H9 (cell line): Measurements from ENCODE around the gene TMEM179B. TPM values are rescaled to one million over a fixed set of nuclear protein-coding genes. Genes with fewer than 3 reads are reported as not detected.

Source experiments
- DNase-seq: peaks from one replicate; pipeline ENCODE4 v3.0.0-alpha.2; 2017
- H2AFZ ChIP-seq: one replicate; pipeline ENCODE4 v1.6.1; 2013; ENCODE audit warnings: mild to moderate bottlenecking, low read length, control low read depth, moderate library complexity
- H2AK5ac ChIP-seq: 2 replicates; pipeline ENCODE4 v1.6.1; 2013; ENCODE audit warnings: low read length, control low read depth, mixed read lengths; ENCODE audit not compliant: insufficient read length
- H2BK120ac ChIP-seq: one replicate; pipeline ENCODE4 v1.6.1; 2013; ENCODE audit warnings: low read depth, mild to moderate bottlenecking, low read length, control low read depth, inconsistent platforms; ENCODE audit not compliant: poor library complexity, severe bottlenecking
- H2BK12ac ChIP-seq: 2 replicates; pipeline ENCODE4 v1.6.1; 2013; ENCODE audit warnings: low read length, control low read depth, mixed read lengths, low read depth; ENCODE audit not compliant: insufficient read length
- H2BK15ac ChIP-seq: 2 replicates; pipeline ENCODE4 v1.6.1; 2013; ENCODE audit warnings: low read depth, low read length, control low read depth
- H2BK20ac ChIP-seq: one replicate; pipeline ENCODE4 v1.6.1; 2013; ENCODE audit warnings: low read depth, mild to moderate bottlenecking, low read length, control low read depth, inconsistent platforms; ENCODE audit not compliant: poor library complexity, severe bottlenecking
- H2BK5ac ChIP-seq: 2 replicates; pipeline ENCODE4 v1.6.1; 2013; ENCODE audit warnings: low read length, control low read depth, mixed read lengths; ENCODE audit not compliant: insufficient read length
- H3K14ac ChIP-seq: 2 replicates; pipeline ENCODE4 v1.6.1; 2013; ENCODE audit warnings: low read length, control low read depth; ENCODE audit not compliant: insufficient read depth
- H3K18ac ChIP-seq: 2 replicates; pipeline ENCODE4 v1.6.1; 2013; ENCODE audit warnings: low read depth, mild to moderate bottlenecking, mixed read lengths, low read length, control low read depth; ENCODE audit not compliant: insufficient read length
- H3K23ac ChIP-seq: 2 replicates; pipeline ENCODE4 v1.6.1; 2013; ENCODE audit warnings: low read length, control low read depth, mixed read lengths, low read depth; ENCODE audit not compliant: insufficient read length
- H3K23me2 ChIP-seq: 2 replicates; pipeline ENCODE4 v1.6.1; 2013; ENCODE audit warnings: low read depth, mild to moderate bottlenecking, mixed read lengths, low read length, control low read depth; ENCODE audit not compliant: insufficient read length, poor library complexity, severe bottlenecking
- H3K27ac ChIP-seq: 2 replicates; pipeline ENCODE4 v1.5.1; 2013; ENCODE audit warnings: low read length, control low read depth, mixed read lengths, low read depth; ENCODE audit not compliant: insufficient read length
- H3K27me3 ChIP-seq: 2 replicates; pipeline ENCODE4 v1.6.1; 2013; ENCODE audit warnings: low read length, control low read depth, inconsistent platforms; ENCODE audit not compliant: insufficient read depth
- H3K4ac ChIP-seq: 2 replicates; pipeline ENCODE4 v1.6.1; 2013; ENCODE audit warnings: low read depth, mild to moderate bottlenecking, control low read depth, inconsistent platforms, low read length, moderate library complexity
- H3K4me1 ChIP-seq: 2 replicates; pipeline ENCODE4 v1.6.1; 2013; ENCODE audit warnings: low read length, control low read depth, inconsistent platforms; ENCODE audit not compliant: insufficient read depth
- H3K4me2 ChIP-seq: 2 replicates; pipeline ENCODE4 v1.6.1; 2013; ENCODE audit warnings: low read length, control low read depth, mixed read lengths; ENCODE audit not compliant: insufficient read length, insufficient read depth
- H3K56ac ChIP-seq: 2 replicates; pipeline ENCODE4 v1.6.1; 2013; ENCODE audit warnings: low read depth, mild to moderate bottlenecking, mixed read lengths, low read length, control low read depth; ENCODE audit not compliant: insufficient read length
- H3K79me1 ChIP-seq: 2 replicates; pipeline ENCODE4 v1.6.1; 2013; ENCODE audit warnings: low read depth, mild to moderate bottlenecking, moderate library complexity, low read length, control low read depth, inconsistent platforms; ENCODE audit not compliant: insufficient read depth, poor library complexity, severe bottlenecking
- H3K79me2 ChIP-seq: 2 replicates; pipeline ENCODE4 v1.6.1; 2013; ENCODE audit warnings: low read length, control low read depth, inconsistent platforms; ENCODE audit not compliant: insufficient read depth
- H3K9ac ChIP-seq: 2 replicates; pipeline ENCODE4 v1.6.1; 2013; ENCODE audit warnings: low read length, control low read depth, mixed read lengths; ENCODE audit not compliant: insufficient read length; ENCODE audit errors: extremely low read depth
- H3K9me3 ChIP-seq: one replicate; pipeline ENCODE4 v1.6.1; 2013; ENCODE audit warnings: low read depth, low read length, inconsistent platforms; ENCODE audit not compliant: control insufficient read depth
- H3T11ph ChIP-seq: one replicate; pipeline ENCODE4 v1.6.1; 2013; ENCODE audit warnings: mild to moderate bottlenecking, low read length, control low read depth, inconsistent platforms
- H4K20me1 ChIP-seq: one replicate; pipeline ENCODE4 v1.6.1; 2013; ENCODE audit not compliant: control insufficient read depth, insufficient read length, insufficient read depth
- H4K5ac ChIP-seq: 2 replicates; pipeline ENCODE4 v1.6.1; 2013; ENCODE audit warnings: low read depth, mild to moderate bottlenecking, mixed read lengths, low read length, control low read depth; ENCODE audit not compliant: insufficient read length
- H4K8ac ChIP-seq: replicated peaks from 2 replicates; pipeline ENCODE4 v1.6.1; 2013; ENCODE audit warnings: low read length, control low read depth, mixed read lengths, low read depth; ENCODE audit not compliant: insufficient read length
- H4K91ac ChIP-seq: 2 replicates; pipeline ENCODE4 v1.6.1; 2013; ENCODE audit warnings: low read depth, mild to moderate bottlenecking, moderate library complexity, mixed read lengths, low read length, control low read depth; ENCODE audit not compliant: insufficient read length
- H3K27ac Mint-ChIP-seq, 3 experiments: 2 replicates in 2 of 3; 3 replicates in 1 of 3; pipeline ENCODE4 v1.8.0; 2020 to 2021; ENCODE audit warnings: mixed read lengths in 3 of 3, mild to moderate bottlenecking in 1 of 3, moderate library complexity in 1 of 3
- H3K27me3 Mint-ChIP-seq: 2 replicates; pipeline ENCODE4 v1.8.0; 2021; ENCODE audit warnings: low read depth, mild to moderate bottlenecking, moderate library complexity, mixed read lengths
- H3K36me3 Mint-ChIP-seq, 3 experiments: 2 replicates in 2 of 3; 3 replicates in 1 of 3; pipeline ENCODE4 v1.8.0; 2020 to 2021; ENCODE audit warnings: low read depth in 3 of 3, mixed read lengths in 3 of 3; ENCODE audit not compliant: insufficient read depth in 1 of 3
- H3K4me1 Mint-ChIP-seq, 2 experiments: 2 replicates each; pipeline ENCODE4 v1.8.0; 2020; ENCODE audit warnings: mixed read lengths in 2 of 2
- H3K4me3 Mint-ChIP-seq, 2 experiments: 2 replicates in 1 of 2; 3 replicates in 1 of 2; pipeline ENCODE4 v1.8.0; 2020 to 2021; ENCODE audit warnings: mild to moderate bottlenecking in 2 of 2, mixed read lengths in 2 of 2, moderate library complexity in 1 of 2
- H3K9me3 Mint-ChIP-seq, 2 experiments: 2 replicates in 1 of 2; 3 replicates in 1 of 2; pipeline ENCODE4 v1.8.0; 2020; ENCODE audit warnings: mild to moderate bottlenecking in 2 of 2, mixed read lengths in 2 of 2, moderate library complexity in 1 of 2
- CTCF ChIP-seq: fragments of 200-600 bp; sonication (generic); conservative IDR thresholded peaks from 3 replicates; pipeline ENCODE4 v1.8.0; 2021; ENCODE audit warnings: antibody characterized with exemption, mild to moderate bottlenecking
- WGBS: extraction: QIAGEN DNeasy Blood & Tissue Kit; methylation state at CpG from one replicate; pipeline ENCODE4 v1.1.7; 2013; ENCODE audit warnings: missing lambda C conversion rate, low lambda C conversion rate, mixed read lengths; ENCODE audit not compliant: insufficient read length; ENCODE audit errors: extremely low coverage; 5-methylcytosine and 5-hydroxymethylcytosine counted together
- total RNA-seq: library from RNA; stranded (reverse); gene quantifications from 2 replicates; pipeline ENCODE4 v1.2.1, GENCODE V29; 2021

Gene TMEM179B
- total RNA-seq, 1 experiment from 2014 or later = 25.0 TPM

GRCh38 chr11:62816557-62816956, 29.4 kb downstream of the TMEM179B start:
- Histone ChIP-seq H2AK5ac (no peak overlapping the region), H2BK120ac (no peak overlapping the region), H2BK20ac (no peak overlapping the region), H3K79me2 (no peaks in the 10 kb centered on the region), H2BK12ac (no peak overlapping the region), H4K20me1 (no peaks in the 10 kb centered on the region), H2BK5ac (no peak overlapping the region), H3K27ac (no peak overlapping the region), H4K8ac (no peak overlapping the region), H4K5ac (no peak overlapping the region), H3K4me1 (no peaks in the 10 kb centered on the region), H3K27me3 (no peaks in the 10 kb centered on the region), H3K56ac (no peak overlapping the region), H3K79me1 (no peaks in the 10 kb centered on the region), H3K9ac (no peak overlapping the region), H3K9me3 (no peaks in the 10 kb centered on the region), H4K91ac (no peak overlapping the region), H3T11ph (no peak overlapping the region), H2BK15ac (no peak overlapping the region), H3K23me2 (no peaks in the 10 kb centered on the region), H3K4ac (no peak overlapping the region), H3K14ac (no peak overlapping the region), H2AFZ (no peak overlapping the region), H3K18ac (no peak overlapping the region), H3K23ac (no peak overlapping the region), H3K4me2 (no peak overlapping the region)
- no peak overlapping the region; a peak in 2 of 7 replicates for H3K27ac Mint-ChIP-seq
- no peaks in the 10 kb centered on the region for H3K27me3 Mint-ChIP-seq
- WGBS = no CpG with 5 or more reads among the region's 8 CpGs
- no peak for TF ChIP-seq CTCF
- no peaks in the 10 kb centered on the region for H3K4me1 Mint-ChIP-seq
- H3K36me3 Mint-ChIP-seq = peaks cover 5 to 33% (median 30%) of the 10 kb centered on the region in 3 experiments; a peak in 6 of 7 replicates
- no peak overlapping the region for H3K4me3 Mint-ChIP-seq
- H3K9me3 Mint-ChIP-seq = no peaks in the 10 kb centered on the region
- DNase-seq = no peak
